HG03457 (cell line): ENCODE results near the gene ANO6.

Experiments used
- ATAC-seq: cut with Tn5 transposase; IDR thresholded peaks from one replicate; pipeline ENCODE4 v1.9.1; 2021; ENCODE audit warnings: moderate number of reproducible peaks; ENCODE audit not compliant: unreplicated experiment

ANO6 gene

GRCh38 chr12:45433441-45433868 lies 217.6 kb downstream of the ANO6 start:
- ATAC-seq: no peak

- ATAC-seq: no peak
Observed at GRCh38 chr12:45434094-45434493, 218.2 kb downstream of the ANO6 start.

- ATAC-seq: no peak
Observed at GRCh38 chr12:45435945-45436710, 220.2 kb downstream of the ANO6 start.

GRCh38 chr12:45439039-45439438 lies 223.1 kb downstream of the ANO6 start:
- no peak for ATAC-seq

- ATAC-seq: no peak
Observed at GRCh38 chr12:45446013-45446412, 230.1 kb downstream of the ANO6 start.

- ATAC-seq: no peak
Observed at GRCh38 chr12:45458238-45458637, 242.3 kb downstream of the ANO6 start.

- no peak for ATAC-seq
Observed at GRCh38 chr12:45458854-45459807, 243.2 kb downstream of the ANO6 start.

- no peak for ATAC-seq
Observed at GRCh38 chr12:45462506-45462905, 246.6 kb downstream of the ANO6 start.

- ATAC-seq: no peak
Observed at GRCh38 chr12:45464699-45465098, 248.8 kb downstream of the ANO6 start.

GRCh38 chr12:45468751-45469615 lies 253.1 kb downstream of the ANO6 start:
- no peak for ATAC-seq

GRCh38 chr12:45469902-45470301 lies 254.0 kb downstream of the ANO6 start:
- no peak for ATAC-seq

GRCh38 chr12:45473636-45474035 lies 257.7 kb downstream of the ANO6 start:
- no peak for ATAC-seq

GRCh38 chr12:45475594-45475993 lies 259.7 kb downstream of the ANO6 start:
- no peak for ATAC-seq

GRCh38 chr12:45477526-45477925 lies 261.6 kb downstream of the ANO6 start:
- no peak for ATAC-seq

- no peak for ATAC-seq
Observed at GRCh38 chr12:45478931-45479330, 263.0 kb downstream of the ANO6 start.

GRCh38 chr12:45481746-45482145 lies 265.9 kb downstream of the ANO6 start:
- no peak for ATAC-seq

GRCh38 chr12:45483571-45483970 lies 267.7 kb downstream of the ANO6 start:
- no peak for ATAC-seq
